Stimulated activated CD8-positive, alpha-beta memory T cell treated with anti-CD3 and anti-CD28 coated beads, Interleukin-2, amount 100 ng/mL, for 48 hours (primary cell): ENCODE data around the gene NTRK2.

Experiments used
- DNase-seq, 2 donors: peaks; one replicate each; pipeline ENCODE4 v3.0.0-alpha.2; 2020; ENCODE audit warnings: low read depth in 2 of 2

Gene NTRK2

GRCh38 chr9:84669288-84670137 is at the start of gene NTRK2:
NTRK2 (plus strand) TSS chr9:84669729; CDS start chr9:84670749, 1,020 bp downstream.
- DNase-seq, result no peak

GRCh38 chr9:84620338-84620737 is 49.2 kb upstream of the NTRK2 start:
- DNase-seq, result no peak

- DNase-seq, result no peak
Observed at GRCh38 chr9:84621811-84622210, 47.7 kb upstream of the NTRK2 start.

GRCh38 chr9:84622981-84623380 is 46.5 kb upstream of the NTRK2 start:
- no peak for DNase-seq

GRCh38 chr9:84636436-84636835 is 33.1 kb upstream of the NTRK2 start:
- DNase-seq, result no peak

- DNase-seq, result no peak
Observed at GRCh38 chr9:84642553-84643141, 26.9 kb upstream of the NTRK2 start.

- no peak for DNase-seq
Observed at GRCh38 chr9:84647699-84648098, 21.8 kb upstream of the NTRK2 start.

- no peak for DNase-seq
Observed at GRCh38 chr9:84652496-84653120, 16.9 kb upstream of the NTRK2 start.

- DNase-seq, result no peak
Observed at GRCh38 chr9:84655447-84655846, 14.1 kb upstream of the NTRK2 start.

- DNase-seq, result no peak
Observed at GRCh38 chr9:84659313-84659712, 10.2 kb upstream of the NTRK2 start.

GRCh38 chr9:84659773-84660172 is 9.8 kb upstream of the NTRK2 start:
- no peak for DNase-seq

GRCh38 chr9:84667571-84668195 is 1.8 kb upstream of the NTRK2 start:
- no peak for DNase-seq

- DNase-seq, result peak; percentile 40 to 46
Observed at GRCh38 chr9:84668196-84669012, 1.1 kb upstream of the NTRK2 start.

GRCh38 chr9:84669013-84669287 is 579 bp upstream of the NTRK2 start:
- no peak for DNase-seq

GRCh38 chr9:84670138-84671041 is 861 bp downstream of the NTRK2 start:
- DNase-seq, result no peak

- no peak for DNase-seq
Observed at GRCh38 chr9:84671586-84672521, 2.3 kb downstream of the NTRK2 start.

- no peak for DNase-seq
Observed at GRCh38 chr9:84673806-84674205, 4.3 kb downstream of the NTRK2 start.

GRCh38 chr9:84677080-84677479 is 7.6 kb downstream of the NTRK2 start:
- DNase-seq, result no peak

GRCh38 chr9:84679571-84679970 is 10.0 kb downstream of the NTRK2 start:
- DNase-seq, result no peak
